ENCODE results near the gene CYTH1.

Gene CYTH1

DNA sequence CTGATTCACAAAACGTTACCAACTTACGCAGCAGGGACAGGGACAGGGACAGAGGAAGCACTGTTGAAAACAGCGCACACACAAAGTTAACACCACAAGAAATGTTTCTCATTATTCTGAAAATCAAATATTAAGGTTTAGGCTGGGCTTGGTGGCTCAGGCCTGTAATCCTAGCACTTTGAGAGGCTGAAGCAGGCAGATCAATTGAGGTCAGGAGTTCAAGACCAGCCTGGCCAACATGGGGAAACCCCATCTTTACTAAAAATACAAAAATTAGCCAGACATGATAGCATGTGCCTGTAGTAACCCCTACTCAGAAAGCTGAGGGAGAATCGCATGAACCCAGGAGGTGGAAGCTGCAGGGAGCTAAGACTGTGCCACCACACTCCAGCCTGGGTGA is 4.2 kb downstream of the CYTH1 start:
- Mint-ChIP-seq H3K4me3 (peak overlapping the region; percentile 87 to 93), H3K4me1 (ENCODE audit: low read depth in 2 of 2) (peaks cover 40 to 44% of the 10 kb centered on the region in 2 donors), H3K9me3 (no peaks in the 10 kb centered on the region), H3K27ac (peak overlapping the region; percentile 94 to 97), H3K27me3 (no peaks in the 10 kb centered on the region), H3K36me3 (ENCODE audit: insufficient read depth) (peaks cover 82% of the 10 kb centered on the region)
- ATAC-seq (replicated peaks) (peak; percentile 4), DNase-seq (no peak)

DNA sequence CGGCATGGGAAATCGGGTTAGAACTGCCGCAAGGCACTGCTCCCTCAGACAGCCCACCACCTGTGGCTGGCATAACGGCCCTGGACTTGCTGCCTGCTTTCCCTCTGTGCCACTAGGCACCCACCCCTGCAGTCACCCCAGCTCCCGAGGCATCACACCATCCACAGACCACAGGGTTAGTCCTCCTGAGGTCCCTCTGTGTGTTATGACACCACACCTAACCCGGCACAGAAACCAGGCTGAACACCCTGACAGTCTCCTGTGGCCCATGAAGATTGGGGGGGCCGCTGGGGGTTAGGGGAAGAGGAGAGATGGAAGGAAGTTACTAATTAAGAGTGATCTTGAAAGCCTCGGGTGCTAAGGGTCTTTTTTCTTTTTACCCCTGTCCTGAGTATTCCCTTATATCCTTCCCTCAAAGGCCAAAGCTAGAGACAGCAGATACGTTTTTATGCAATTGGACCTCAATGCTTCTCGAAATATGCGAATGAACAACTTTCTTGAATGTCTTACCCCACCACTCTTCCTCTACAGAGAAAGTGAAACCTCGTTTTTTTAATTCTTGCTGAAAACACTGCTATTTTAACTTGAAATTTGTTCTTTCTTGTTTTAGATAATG is 7.0 kb downstream of the CYTH1 start:
- peak overlapping the region; percentile 94 to 97 for H3K27ac Mint-ChIP-seq
- ATAC-seq (replicated peaks) (peak; percentile 71), DNase-seq (peak; percentile 58 to 66 (median 60))

GRCh38 chr17:78774453-78774852 is 7.6 kb downstream of the CYTH1 start:
- Mint-ChIP-seq H3K9me3 (no peaks in the 10 kb centered on the region), H3K4me3 (peak overlapping the region; percentile 87 to 90), H3K4me1 (ENCODE audit: low read depth in 2 of 2) (peaks cover 45 to 51% of the 10 kb centered on the region in 2 donors), H3K27ac (peak overlapping the region; percentile 94 to 97), H3K36me3 (ENCODE audit: insufficient read depth) (peaks cover 50% of the 10 kb centered on the region), H3K27me3 (no peaks in the 10 kb centered on the region)
- DNase-seq (no peak), ATAC-seq (replicated peaks) (peak; percentile 24)

More for the DNA sequence above, 7.0 kb downstream of the CYTH1 start:
- Mint-ChIP-seq H3K27me3 (no peaks in the 10 kb centered on the region), H3K4me3 (peak overlapping the region; percentile 87 to 90), H3K9me3 (no peaks in the 10 kb centered on the region), H3K36me3 (ENCODE audit: insufficient read depth) (peaks cover 56% of the 10 kb centered on the region), H3K4me1 (ENCODE audit: low read depth in 2 of 2) (peaks cover 51 to 58% of the 10 kb centered on the region in 2 donors)

- Mint-ChIP-seq H3K4me1 (ENCODE audit: low read depth in 2 of 2) (peaks cover 37 to 44% of the 10 kb centered on the region in 2 donors), H3K4me3 (peak overlapping the region; percentile 78 to 83), H3K36me3 (ENCODE audit: insufficient read depth) (peaks cover 25% of the 10 kb centered on the region), H3K27ac (peak overlapping the region in 1 of 2 donors; percentile 90), H3K9me3 (no peaks in the 10 kb centered on the region), H3K27me3 (no peaks in the 10 kb centered on the region)
- DNase-seq (no peak), ATAC-seq (replicated peaks) (no peak)
These were observed 10.2 kb downstream of the CYTH1 start for GRCh38 chr17:78771758-78772382.

GRCh38 chr17:78769196-78769773 is 12.8 kb downstream of the CYTH1 start:
- Mint-ChIP-seq H3K9me3 (no peaks in the 10 kb centered on the region), H3K27ac (no peak overlapping the region), H3K36me3 (ENCODE audit: insufficient read depth) (peaks cover 3% of the 10 kb centered on the region), H3K4me3 (no peak overlapping the region), H3K27me3 (no peaks in the 10 kb centered on the region), H3K4me1 (ENCODE audit: low read depth in 2 of 2) (peaks cover 33 to 38% of the 10 kb centered on the region in 2 donors)
- DNase-seq (no peak), ATAC-seq (replicated peaks) (peak; percentile 47)

- H3K4me3 Mint-ChIP-seq: no peak overlapping the region
- no peaks in the 10 kb centered on the region for H3K27me3 Mint-ChIP-seq
- no peak overlapping the region for H3K27ac Mint-ChIP-seq
- ATAC-seq (replicated peaks) (no peak), DNase-seq (no peak)
- peaks cover 3% of the 10 kb centered on the region for H3K36me3 Mint-ChIP-seq (ENCODE audit: insufficient read depth)
- peaks cover 33 to 42% of the 10 kb centered on the region in 2 donors for H3K4me1 Mint-ChIP-seq (ENCODE audit: low read depth in 2 of 2)
- no peaks in the 10 kb centered on the region for H3K9me3 Mint-ChIP-seq
These were observed 14.3 kb downstream of the CYTH1 start for GRCh38 chr17:78767806-78768205.

GRCh38 chr17:78766743-78767294 is 15.3 kb downstream of the CYTH1 start:
- no peaks in the 10 kb centered on the region for H3K27me3 Mint-ChIP-seq

DNA sequence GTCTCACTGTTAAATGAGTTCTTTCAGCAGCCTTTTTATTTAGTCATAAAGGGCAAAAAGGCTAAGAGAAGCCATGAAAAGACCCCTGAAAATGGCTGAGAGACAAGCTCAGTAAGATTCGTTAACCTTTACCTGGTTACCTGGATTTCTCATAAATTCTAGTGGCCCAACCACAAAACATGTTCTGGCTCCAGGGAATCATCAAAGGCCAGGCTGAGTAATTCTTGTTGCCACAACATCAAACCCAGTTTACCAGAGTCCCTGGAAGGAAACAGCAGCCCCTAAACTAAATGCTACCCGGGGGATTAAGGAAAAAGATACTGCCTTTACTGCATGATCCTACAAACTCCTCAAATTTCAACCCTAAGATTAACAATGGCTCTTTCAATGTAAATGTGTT is 15.8 kb downstream of the CYTH1 start:
- no peak overlapping the region for H3K27ac Mint-ChIP-seq
- no peak overlapping the region for H3K4me3 Mint-ChIP-seq
- no peak for DNase-seq
- H3K9me3 Mint-ChIP-seq: no peaks in the 10 kb centered on the region
- no peaks in the 10 kb centered on the region for H3K27me3 Mint-ChIP-seq
- peaks cover 31 to 43% of the 10 kb centered on the region in 2 donors for H3K4me1 Mint-ChIP-seq (ENCODE audit: low read depth in 2 of 2)
- no peak for ATAC-seq (replicated peaks)
- peaks cover 8% of the 10 kb centered on the region for H3K36me3 Mint-ChIP-seq (ENCODE audit: insufficient read depth)

More at GRCh38 chr17:78766743-78767294, 15.3 kb downstream of the CYTH1 start:
- Mint-ChIP-seq H3K36me3 (ENCODE audit: insufficient read depth) (peaks cover 8% of the 10 kb centered on the region), H3K9me3 (no peaks in the 10 kb centered on the region), H3K4me3 (no peak overlapping the region), H3K27ac (no peak overlapping the region), H3K4me1 (ENCODE audit: low read depth in 2 of 2) (peaks cover 31 to 41% of the 10 kb centered on the region in 2 donors)
- no peak for DNase-seq
- ATAC-seq (replicated peaks): peak; percentile 37

- no peaks in the 10 kb centered on the region for H3K9me3 Mint-ChIP-seq
- ATAC-seq (replicated peaks) (no peak), DNase-seq (no peak)
- H3K4me3 Mint-ChIP-seq: peak overlapping the region in 1 of 2 donors; percentile 36
- H3K4me1 Mint-ChIP-seq (ENCODE audit: low read depth in 2 of 2): peaks cover 30 to 42% of the 10 kb centered on the region in 2 donors
- no peaks in the 10 kb centered on the region for H3K27me3 Mint-ChIP-seq
- H3K36me3 Mint-ChIP-seq (ENCODE audit: insufficient read depth): peaks cover 8% of the 10 kb centered on the region
- H3K27ac Mint-ChIP-seq: no peak overlapping the region
These were observed 16.3 kb downstream of the CYTH1 start for GRCh38 chr17:78765821-78766220.

DNA sequence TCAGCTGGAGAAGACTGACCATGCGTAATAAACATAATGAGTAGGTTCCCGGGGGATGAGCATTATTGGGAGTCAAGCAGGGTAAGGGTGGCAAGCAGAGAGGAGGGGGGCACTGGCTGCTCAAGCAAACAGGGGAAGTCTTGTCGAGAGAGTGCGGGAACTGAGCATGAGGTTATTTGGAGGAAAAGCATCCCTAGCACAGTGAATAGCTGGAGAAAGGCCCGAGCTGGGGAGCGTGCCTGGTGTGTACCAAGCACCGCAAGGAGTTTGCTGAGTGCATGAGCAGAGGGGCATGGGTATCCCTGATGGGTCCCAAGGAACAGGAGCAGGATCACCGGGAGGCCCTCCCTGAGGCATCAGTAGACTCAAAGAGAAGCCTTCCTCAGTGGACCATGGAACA is 17.2 kb downstream of the CYTH1 start:
- no peaks in the 10 kb centered on the region for H3K9me3 Mint-ChIP-seq
- H3K4me1 Mint-ChIP-seq (ENCODE audit: low read depth in 2 of 2): peaks cover 28 to 40% of the 10 kb centered on the region in 2 donors
- DNase-seq (no peak), ATAC-seq (replicated peaks) (no peak)
- peak overlapping the region; percentile 80 to 92 for H3K27ac Mint-ChIP-seq
- peak overlapping the region; percentile 48 to 68 for H3K4me3 Mint-ChIP-seq
- H3K36me3 Mint-ChIP-seq (ENCODE audit: insufficient read depth): peaks cover 13% of the 10 kb centered on the region
- no peaks in the 10 kb centered on the region for H3K27me3 Mint-ChIP-seq

DNA sequence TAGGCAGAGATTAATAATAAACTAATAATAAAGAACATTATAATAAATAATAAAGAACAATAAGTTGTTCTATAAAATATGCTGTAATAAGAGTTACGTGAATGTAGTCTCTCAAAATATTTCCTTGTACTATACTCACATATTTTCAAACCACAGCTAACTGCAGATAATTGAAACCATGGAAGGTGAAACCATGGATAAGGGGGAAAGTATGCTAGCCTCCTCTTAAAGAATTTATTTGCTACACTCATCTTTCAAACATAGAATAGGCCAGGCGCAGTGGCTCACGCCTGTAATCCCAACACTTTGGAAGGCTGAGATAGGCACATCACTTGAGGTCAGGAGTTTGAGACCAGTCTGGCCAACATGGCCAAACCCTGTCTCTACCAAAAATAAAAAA is 18.5 kb downstream of the CYTH1 start:
- H3K27ac Mint-ChIP-seq: peak overlapping the region in 1 of 2 donors; percentile 80
- peak overlapping the region; percentile 23 to 41 for H3K4me3 Mint-ChIP-seq
- peaks cover 26% of the 10 kb centered on the region for H3K36me3 Mint-ChIP-seq (ENCODE audit: insufficient read depth)
- no peak for DNase-seq
- no peak for ATAC-seq (replicated peaks)
- no peaks in the 10 kb centered on the region for H3K9me3 Mint-ChIP-seq
- no peaks in the 10 kb centered on the region for H3K27me3 Mint-ChIP-seq
- peaks cover 39 to 53% of the 10 kb centered on the region in 2 donors for H3K4me1 Mint-ChIP-seq (ENCODE audit: low read depth in 2 of 2)

DNA sequence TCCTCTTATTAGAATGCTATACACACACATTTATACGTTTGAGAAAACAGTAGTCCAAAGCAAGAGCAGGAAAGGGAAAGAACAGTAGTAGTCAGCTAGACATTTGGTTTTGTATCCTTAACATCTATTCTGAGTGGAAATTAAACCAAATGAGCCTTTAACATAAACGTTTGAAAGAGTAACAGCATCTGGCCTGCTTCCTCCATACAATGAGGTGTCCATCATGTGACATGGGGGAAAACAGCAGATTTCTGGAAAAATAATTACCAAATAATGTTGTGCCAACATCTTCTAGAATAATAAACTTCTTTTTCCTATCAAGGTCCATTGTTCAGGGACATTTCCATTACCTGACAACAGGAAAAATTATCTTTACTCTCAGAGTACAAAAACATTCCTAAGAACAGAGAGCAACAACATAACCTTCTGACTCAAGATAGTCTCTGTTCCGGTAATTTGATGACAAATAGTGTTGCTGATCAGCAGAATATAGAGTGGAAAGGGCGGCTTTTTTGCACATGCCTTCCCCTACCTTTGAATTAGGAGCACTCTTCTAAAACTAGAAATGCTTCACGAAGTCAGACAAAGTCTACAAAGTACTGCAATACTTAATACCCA is 20.2 kb downstream of the CYTH1 start:
- ATAC-seq (replicated peaks): no peak
- Mint-ChIP-seq H3K9me3 (no peaks in the 10 kb centered on the region), H3K27ac (peak overlapping the region; percentile 47 to 83), H3K27me3 (no peaks in the 10 kb centered on the region), H3K4me3 (peak overlapping the region; percentile 35 to 47), H3K36me3 (ENCODE audit: insufficient read depth) (peaks cover 33% of the 10 kb centered on the region), H3K4me1 (ENCODE audit: low read depth in 2 of 2) (peaks cover 49 to 68% of the 10 kb centered on the region in 2 donors)
- DNase-seq: no peak

GRCh38 chr17:78759969-78760352 is 22.1 kb downstream of the CYTH1 start:
- H3K27ac Mint-ChIP-seq: peak overlapping the region; percentile 87 to 90
- ATAC-seq (replicated peaks): no peak
- H3K36me3 Mint-ChIP-seq (ENCODE audit: insufficient read depth): peaks cover 44% of the 10 kb centered on the region

More at GRCh38 chr17:78759969-78760352, 22.1 kb downstream of the CYTH1 start:
- H3K4me1 Mint-ChIP-seq (ENCODE audit: low read depth in 2 of 2): peaks cover 53 to 76% of the 10 kb centered on the region in 2 donors
- H3K4me3 Mint-ChIP-seq: peak overlapping the region; percentile 67 to 78
- no peaks in the 10 kb centered on the region for H3K9me3 Mint-ChIP-seq
- DNase-seq: no peak
- H3K27me3 Mint-ChIP-seq: no peaks in the 10 kb centered on the region

Data from effector memory CD8-positive, alpha-beta T cell (primary cell).